Measurements from ENCODE around the gene ARHGEF40. TPM values are rescaled to one million over a fixed set of nuclear protein-coding genes. Genes with fewer than 3 reads are reported as not detected.

ARHGEF40 gene
- total and polyA plus RNA-seq, 2 donors (not counting 1 experiment from before 2014, with no cell fraction given): 1.0 to 1.7 TPM

- H3K27ac ChIP-seq (ENCODE audit: low read length in 2 of 2): no peak overlapping the region
- no peaks in the 10 kb centered on the region for H3K36me3 ChIP-seq (replicated peaks in 1 of 2; ENCODE audit: control extremely low read depth in 1 of 2, control insufficient read depth in 1 of 2, extremely low read depth in 1 of 2, insufficient read depth in 2 of 2, low read length in 1 of 2)
- Mint-ChIP-seq H3K4me3 (no peak overlapping the region), H3K9me3 (ENCODE audit: insufficient read depth) (no peaks in the 10 kb centered on the region), H3K4me1 (peaks cover 16% of the 10 kb centered on the region), H3K27me3 (peaks cover 4% of the 10 kb centered on the region), H3K27ac (no peak overlapping the region)
- POLR2A ChIA-PET: no interaction called here
- intact Hi-C loops (cut with micrococcal nuclease): no loop called here
- peaks cover 0 to 10% (median 3%) of the 10 kb centered on the region in 4 experiments for H3K27me3 ChIP-seq (replicated peaks in 1 of 4; ENCODE audit: control extremely low read depth in 1 of 4, control insufficient read depth in 3 of 4, insufficient read depth in 4 of 4, low read length in 3 of 4)
- peaks cover 9 to 19% of the 10 kb centered on the region in 2 donors for H3K4me1 ChIP-seq (ENCODE audit: control insufficient read depth in 2 of 2, insufficient read depth in 2 of 2, low read length in 2 of 2)
- H4K20me1 ChIP-seq (ENCODE audit: control insufficient read depth, insufficient read depth, low read length, poor library complexity, severe bottlenecking): no peaks in the 10 kb centered on the region
- 97% methylated on average over 2 of the region's 7 CpGs for WGBS (ENCODE audit: insufficient coverage)
- H3K79me2 ChIP-seq (ENCODE audit: control insufficient read depth, insufficient read depth, low read length): no peaks in the 10 kb centered on the region
- no peak for TF ChIP-seq CTCF (IDR thresholded peaks at IDR 0.05)
- TF ChIP-seq EZH2 (IDR thresholded peaks at IDR 0.05; ENCODE audit: borderline replicate concordance, insufficient read depth, low read depth, low read length, poor library complexity, severe bottlenecking): no peak
- CTCF ChIA-PET: interaction anchor here (1.0 to 7.5 kb wide), 11 partner anchors 10 to 86 kb away, joined by 3 to 171 read pairs (median 9); partner anchors contain the start of genes ARHGEF40 and TMEM253
- H2AFZ ChIP-seq (ENCODE audit: insufficient read depth, low read depth, low read length, poor library complexity, severe bottlenecking): no peak overlapping the region
- H3K9me3 ChIP-seq (ENCODE audit: control extremely low read depth in 1 of 3, control insufficient read depth in 2 of 3, insufficient read depth in 1 of 3, low read length in 2 of 3): peaks cover 0 to 5% (median 0%) of the 10 kb centered on the region in 3 donors
- no peak overlapping the region for H3K9ac ChIP-seq (ENCODE audit: low read length)
- no peak for DNase-seq
- no peak for ATAC-seq (ENCODE audit: low read depth)
- no peak overlapping the region for H3K4me2 ChIP-seq (replicated peaks; ENCODE audit: low read depth, low read length, poor library complexity, severe bottlenecking)
- no peak overlapping the region for H3K4me3 ChIP-seq (ENCODE audit: control extremely low read depth in 1 of 5, extremely low read depth in 1 of 5, insufficient read depth in 1 of 5, low read depth in 2 of 5, low read length in 4 of 5)
These were observed 23.9 kb downstream of the ARHGEF40 start for GRCh38 chr14:21093769-21094681.

All from B cell (primary cell).